OCI-M1 (cell line): ENCODE data around the gene CALY.
A peak's percentile ranks its signal among the peaks of the same experiment; 100 is the strongest.

Experiments used
- DNase-seq: peaks from one replicate; lab custom pipeline; 2025; lab: John Stamatoyannopoulos, UW

Gene CALY

DNA sequence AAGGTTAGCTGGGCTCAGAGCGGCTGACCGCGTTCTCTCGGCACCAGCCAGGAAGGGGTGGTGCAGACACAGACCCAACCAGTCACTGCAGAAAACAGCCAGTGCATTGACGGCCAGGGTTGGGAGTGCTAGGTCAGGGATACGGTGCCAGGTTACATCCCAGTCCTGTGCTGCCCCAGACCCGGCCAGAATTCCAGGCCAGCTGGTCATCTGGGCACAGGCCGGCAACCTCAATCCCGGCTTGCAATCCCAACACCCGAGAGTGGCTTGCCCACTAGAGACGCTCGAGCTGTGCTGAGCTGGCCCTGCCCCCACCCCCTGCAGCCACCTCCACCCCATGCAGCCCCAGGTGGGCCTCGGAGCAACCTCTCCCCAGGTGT lies 14.2 kb upstream of the CALY start:
- no peak for DNase-seq

DNA sequence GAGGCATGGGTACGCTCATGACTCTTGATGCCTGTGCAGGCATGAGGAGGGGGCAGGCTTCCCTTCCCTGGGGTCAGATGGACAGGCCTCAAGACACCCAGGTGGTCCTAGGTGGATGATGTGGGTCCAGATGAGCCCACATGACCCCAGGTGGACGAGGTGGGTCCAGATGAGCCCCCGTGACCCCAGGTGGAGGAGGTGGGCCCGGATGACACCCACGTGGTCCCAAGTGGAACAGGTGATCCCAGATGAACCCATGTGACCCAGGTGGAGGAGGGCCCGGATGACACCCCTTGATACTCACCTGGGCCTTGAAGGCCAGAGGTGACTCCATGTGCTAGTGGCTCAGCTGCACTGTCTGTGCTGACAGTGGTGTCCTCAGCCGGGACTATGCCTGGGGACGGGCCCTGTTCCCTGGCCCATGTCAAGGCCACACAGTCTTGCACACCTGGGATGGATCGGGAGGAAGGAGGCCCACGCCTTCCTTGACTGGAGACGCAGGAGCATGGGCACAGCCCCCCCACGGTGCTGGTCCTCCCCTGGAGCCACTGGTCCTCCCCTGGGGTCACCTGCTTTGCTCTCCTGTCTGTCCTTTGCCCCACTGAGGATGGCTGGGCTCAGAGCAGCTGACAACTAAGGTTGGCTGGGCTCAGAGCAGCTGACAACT lies 13.7 kb upstream of the CALY start:
- DNase-seq: no peak

DNA sequence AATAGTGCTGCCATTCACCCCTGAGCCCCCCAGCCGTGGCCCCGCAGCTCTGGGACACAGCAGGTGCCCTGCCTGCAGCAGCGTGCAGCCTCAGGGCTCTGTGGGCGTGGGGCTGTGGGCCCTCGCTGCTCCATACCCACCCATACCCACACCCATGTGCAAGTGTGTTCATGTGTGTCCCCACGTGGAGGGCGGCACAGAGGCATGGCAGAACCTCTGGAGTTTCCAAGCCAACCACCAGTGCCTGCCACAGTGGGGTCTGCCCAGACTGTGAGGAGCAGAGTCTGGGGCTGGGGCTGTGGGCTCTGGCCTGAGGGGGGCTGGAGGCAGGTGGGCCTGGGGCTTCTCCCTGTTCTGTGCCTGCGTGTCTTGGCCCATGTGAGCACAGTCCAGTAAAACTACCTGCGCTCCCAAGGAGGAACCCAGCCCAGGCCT lies 12.9 kb upstream of the CALY start:
- no peak for DNase-seq

DNA sequence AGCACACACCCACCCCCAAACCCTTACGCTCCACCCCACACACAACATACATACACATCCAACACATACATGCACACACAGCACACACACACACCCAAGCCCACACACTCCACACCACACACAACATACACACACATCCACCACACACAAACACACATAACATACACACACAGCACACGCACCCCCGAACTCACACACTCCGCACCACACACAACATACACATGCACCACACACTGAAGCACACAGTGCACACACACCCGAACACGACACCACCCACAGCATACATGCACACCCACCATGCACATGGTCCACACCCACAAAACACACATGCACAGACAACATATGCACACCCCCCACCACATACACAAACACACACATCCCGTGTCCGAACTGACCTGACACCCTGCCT lies 12.5 kb upstream of the CALY start:
- no peak for DNase-seq

DNA sequence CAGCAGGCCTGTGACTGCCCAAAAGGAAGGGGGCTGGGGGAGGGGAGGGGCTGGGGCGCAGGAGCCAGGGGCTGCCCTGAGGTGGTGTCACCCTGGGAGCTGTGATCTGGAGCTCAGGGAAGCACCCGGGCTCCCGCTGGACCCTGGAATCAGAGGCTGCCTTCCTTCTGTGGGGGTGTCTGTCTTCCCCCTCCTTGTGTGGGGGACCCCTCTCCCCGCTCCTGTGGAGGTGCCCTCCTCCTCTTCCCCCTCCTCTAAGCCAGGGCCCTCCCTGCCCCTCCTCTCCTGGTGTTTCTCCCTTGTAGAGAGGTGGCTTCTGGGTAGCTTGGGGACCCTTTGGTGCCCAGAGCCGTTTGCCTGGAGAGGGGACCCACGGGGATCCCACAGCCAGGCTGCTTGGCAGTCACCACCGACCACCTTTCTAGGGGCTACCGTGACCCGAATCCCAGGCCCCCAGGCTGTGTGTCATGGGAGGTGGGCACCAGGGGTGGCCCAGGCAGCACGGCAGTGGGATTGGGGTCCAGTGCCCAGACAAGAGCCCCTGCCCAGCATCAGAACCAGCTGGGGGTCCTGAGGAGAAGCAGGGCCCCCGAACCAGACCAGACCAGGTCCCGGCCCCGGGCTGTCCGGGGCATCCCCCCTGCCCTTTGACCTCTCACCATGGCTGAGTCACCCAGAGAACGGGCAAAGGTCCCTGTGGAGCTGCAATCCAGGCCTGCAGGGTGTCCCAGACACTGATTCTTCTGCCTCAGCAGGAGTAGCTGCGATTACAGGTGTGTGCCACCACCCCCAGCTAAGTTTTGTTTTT lies 11.2 kb upstream of the CALY start:
- DNase-seq: no peak

DNA sequence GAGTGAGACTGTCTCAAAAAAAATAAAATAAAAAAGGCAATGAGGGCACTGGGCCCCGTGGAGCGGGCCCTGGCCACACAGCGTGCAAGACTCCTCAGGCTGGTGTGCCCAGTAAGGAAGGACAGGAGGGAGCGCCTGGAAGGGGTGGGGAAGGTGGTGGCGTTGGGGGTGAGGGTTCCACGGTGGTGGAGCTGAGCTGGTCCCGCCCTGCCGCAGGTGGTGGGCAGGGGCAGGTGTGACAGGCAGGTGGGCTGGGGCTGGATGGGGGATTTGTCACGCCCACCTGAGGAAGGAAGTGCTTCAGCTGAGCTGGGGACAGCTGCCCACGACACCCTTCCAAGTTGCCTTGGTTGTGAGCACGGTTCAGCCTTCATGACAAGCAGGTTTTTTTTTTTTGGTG lies 9.7 kb upstream of the CALY start:
- DNase-seq: no peak

DNA sequence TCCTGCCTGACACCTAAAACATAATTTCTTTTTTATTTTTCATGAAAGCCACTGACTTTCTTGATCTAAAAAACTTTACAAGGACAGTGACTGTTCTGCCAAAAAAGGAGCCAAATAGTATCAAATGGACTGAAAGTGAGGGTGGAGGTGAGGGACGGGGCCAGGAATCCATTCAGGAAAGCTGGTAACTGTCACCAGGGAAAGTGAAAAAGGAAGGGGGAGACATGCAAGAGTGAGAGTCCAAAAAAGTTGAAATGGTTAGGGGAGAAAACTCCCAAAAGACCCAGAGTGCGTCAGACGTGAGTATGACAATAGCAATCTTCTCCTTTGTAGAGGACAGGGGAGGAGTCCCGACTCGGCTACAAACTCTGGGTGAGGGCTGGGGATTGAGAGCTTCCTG lies 7.5 kb upstream of the CALY start:
- DNase-seq: no peak

DNA sequence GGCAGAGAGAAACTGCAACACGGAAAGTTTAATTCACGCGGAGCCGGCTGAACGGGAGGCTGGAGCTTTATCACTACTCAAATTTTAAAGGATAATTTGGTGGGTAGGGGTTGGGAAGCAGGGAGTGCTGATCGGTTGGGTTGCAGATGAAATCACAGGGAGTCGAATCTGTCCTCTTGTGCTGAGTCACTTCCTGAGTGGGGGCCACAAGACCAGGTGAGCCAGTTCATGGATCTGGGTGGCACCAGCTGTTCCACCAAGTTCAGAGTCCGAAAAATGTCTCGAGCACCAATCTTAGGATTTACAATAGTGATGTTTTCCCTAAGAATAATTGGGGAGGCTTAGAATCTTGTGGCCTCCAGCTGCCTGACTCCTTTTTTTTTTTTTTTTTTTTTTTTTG lies 6.9 kb upstream of the CALY start:
- no peak for DNase-seq

DNA sequence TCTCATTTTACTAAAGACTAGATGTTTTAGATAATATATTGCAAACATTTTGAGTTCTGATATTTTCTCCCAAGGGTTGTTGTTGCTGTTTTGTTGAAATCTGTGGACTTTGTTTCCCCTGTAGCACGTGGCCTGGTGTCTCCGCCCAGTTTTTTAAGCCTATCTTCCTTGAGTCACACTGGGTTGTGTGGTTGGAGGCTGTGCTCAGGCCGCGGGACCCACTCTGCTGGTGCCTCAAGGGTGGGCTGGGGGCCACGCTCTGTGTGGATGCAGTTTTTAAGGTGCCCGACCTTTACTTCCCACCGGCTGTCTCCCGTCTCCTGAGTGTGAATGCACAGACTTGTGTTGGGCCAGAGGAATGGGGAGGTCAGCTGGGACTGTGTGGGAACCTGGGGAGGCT lies 6.2 kb upstream of the CALY start:
- no peak for DNase-seq

DNA sequence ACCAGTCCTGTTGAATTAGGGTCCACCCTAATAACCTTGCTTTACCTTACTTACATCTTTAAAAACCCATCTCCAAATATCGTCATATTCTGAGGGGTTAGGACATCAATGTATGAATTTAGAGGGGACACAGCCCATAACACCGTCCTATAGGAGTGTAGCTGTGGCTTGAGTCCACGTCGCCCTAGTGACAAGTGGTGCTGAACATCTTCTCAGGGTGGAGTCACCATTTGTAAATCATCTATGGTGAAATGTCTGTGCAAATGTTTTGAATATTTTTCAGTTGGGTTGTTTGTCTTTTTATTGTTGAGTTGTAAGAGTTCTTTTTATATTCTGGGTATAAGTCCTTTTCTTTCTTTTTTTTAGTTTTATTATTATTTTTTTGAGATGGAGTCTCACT lies 5.3 kb upstream of the CALY start:
- DNase-seq: no peak

DNA sequence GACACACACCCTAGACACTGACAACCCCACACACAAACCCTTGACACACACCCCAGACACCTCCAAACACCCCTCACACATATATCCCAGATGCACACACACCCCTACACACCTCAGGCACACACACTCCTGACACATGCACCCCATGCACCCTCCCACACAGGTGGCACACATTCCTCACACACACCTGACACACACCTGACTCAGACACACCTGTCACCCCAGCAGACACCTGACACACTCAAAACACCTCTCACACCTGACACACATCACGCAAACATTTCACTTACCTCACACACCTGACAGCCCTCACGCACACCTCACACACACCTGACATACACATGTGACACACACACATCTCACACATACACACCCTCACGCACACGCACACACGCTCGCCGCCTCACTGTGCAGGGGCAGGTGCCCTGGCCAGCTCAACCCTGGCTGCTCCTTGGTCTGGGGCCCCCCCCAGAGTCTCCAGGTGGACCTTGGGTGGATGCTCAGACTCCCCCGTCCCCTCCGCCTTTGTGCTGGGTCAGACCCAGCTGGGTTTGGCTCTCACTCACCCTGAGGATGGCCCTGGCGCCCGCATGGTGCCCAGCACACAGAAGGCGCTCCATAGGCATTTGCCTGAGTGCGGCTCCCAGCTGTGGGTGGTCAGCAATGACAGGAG lies 3.1 kb upstream of the CALY start:
- DNase-seq: no peak

DNA sequence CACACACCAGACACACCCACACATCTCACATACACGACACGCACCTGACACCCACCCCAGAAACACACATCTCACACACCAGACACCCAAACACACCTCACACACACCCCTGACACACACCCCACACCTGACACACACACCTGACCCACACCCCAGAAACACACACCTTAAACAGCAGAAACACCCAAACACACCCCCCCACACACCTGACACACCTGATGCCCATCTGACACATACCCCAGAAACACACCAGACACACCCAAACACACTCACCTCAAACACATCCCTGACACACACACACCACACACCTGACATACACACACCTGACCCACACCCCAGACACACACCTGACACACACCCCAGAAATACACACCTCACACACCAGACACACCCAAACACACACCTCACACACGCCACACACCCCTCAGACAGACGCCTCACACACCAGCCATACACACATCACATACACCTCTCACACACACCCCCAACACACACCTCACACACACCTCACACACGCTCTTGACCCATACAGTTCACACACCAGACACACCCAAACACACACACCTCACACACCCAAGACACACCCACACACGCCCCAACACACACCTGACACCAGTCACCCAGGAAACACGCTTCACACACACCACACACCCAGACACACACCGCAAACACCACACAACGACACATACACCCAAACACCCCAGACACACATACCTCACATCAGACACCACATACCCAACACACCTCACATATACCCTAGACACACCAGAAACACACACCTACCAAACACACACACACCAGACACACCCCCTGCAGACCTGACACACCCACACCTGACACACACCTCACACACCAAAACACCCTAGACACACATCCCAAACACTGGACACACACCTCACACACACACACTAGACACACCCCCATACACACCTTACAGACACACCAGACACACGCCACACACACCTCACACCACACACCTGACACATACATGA lies 1.7 kb upstream of the CALY start:
- DNase-seq: no peak

DNA sequence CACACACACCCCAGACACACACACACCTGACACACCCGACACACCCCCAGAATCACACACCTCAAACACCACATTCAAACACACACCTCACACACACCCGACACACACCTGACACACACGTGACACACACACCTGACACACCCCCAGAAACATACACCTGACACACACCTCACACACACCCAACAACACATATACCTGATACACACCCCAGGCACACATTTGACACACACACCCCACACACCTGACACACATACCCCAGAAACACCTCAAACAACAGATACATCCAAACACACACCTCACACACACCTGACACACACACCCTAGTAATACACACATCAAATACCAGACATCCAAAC lies 652 bp upstream of the CALY start:
- DNase-seq: no peak

DNA sequence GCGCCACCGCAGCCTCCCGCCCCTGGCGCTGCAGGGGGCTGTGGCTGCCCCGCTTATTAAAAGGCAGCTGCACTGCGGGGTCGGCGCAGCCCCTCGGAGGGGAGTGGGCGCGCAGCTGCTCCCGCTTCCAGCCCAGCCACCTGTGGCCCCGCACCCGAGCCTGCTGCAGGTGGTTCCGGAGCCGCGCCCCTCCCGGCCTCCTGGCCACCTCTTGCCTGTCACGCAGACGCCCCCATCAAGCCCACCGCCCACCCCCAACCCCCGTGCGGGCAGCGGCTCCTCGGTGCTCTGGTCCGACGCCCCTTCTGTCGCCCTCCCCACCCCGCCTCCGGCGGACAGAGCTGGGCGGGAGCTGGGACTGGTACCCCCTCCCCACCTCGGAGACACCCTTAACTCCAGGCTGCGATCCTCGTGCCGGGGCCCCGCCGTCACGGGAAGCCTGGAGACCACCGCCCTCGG lies 549 bp downstream of the CALY start:
- DNase-seq: no peak

DNA sequence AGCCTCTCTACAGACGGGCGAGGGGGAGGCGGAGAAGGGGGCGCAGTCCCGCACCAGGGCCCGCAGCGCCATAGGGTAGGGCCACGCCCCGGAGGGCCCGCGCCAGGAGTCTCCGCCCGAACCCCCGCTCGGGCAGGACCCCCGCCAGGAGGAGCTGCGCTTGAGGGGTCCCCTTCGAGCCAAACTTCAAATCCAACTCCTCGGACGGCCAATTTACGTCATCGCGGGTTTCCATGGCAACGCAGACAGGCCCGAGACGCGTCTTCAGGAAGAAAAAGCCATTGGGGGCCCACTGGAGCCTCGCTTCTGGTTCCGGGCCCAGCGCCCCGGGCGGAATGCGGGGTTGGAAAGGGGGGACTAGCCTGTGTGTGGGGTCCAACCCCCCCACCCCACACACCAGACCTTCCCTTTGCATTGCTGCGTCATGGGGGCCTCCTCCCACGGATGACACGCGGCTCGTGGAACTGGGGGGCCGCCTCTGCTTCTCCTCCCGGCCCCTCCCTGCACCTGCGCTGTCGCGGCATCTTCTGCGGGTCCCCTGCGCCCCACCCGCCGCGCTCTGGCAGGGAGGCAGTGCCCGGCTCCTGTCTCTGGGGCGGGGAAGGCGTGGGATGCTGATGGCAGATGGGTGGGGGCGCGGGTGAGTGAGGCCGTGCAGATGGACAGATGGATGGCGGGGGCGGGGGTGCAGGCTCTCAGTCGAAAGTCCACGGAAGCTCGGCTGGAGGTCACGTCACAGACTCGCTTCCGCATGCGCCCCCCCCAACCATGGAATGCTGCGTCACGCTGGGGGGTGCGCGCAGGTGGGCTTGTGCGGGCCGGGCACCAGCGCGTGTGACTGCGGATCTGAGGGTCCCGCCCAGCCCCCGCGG lies 1.2 kb downstream of the CALY start:
- DNase-seq: no peak

DNA sequence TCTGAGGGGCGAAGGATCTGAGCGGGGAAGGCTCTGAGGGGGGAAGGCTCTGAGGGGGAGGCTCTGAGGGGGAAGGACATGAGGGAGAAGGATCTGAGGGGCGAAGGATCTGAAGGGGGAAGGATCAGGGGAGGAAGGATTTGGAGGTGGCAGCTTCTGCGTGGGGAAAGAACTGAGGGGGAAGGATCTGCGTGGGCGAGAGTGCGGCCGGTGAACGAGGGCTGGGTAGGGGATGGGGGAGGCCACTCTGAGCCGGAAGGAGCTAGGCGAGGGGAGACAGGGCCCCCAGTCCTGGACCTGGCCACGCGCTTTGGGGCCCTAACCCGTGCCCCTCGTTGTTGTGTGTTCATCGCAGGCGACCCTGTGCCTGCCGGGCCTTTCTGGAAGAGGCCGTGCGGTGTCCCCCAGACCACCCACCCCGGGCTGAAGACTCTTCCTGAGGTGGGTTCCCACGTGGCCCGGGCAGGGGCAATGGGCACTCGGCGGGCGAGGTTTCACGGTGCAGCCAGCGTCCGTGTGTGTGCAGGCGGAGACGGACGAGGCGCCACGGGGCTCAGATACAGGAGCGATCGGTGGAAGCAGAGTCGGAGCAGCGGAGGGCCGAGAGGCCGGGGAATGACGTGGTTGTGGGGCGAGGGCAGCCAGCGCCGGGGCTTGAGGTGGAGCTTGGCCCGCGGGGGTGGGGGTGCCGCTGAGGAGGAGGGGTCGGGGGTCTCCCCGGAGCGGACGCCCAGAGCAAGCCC lies 2.0 kb downstream of the CALY start:
- DNase-seq: no peak

DNA sequence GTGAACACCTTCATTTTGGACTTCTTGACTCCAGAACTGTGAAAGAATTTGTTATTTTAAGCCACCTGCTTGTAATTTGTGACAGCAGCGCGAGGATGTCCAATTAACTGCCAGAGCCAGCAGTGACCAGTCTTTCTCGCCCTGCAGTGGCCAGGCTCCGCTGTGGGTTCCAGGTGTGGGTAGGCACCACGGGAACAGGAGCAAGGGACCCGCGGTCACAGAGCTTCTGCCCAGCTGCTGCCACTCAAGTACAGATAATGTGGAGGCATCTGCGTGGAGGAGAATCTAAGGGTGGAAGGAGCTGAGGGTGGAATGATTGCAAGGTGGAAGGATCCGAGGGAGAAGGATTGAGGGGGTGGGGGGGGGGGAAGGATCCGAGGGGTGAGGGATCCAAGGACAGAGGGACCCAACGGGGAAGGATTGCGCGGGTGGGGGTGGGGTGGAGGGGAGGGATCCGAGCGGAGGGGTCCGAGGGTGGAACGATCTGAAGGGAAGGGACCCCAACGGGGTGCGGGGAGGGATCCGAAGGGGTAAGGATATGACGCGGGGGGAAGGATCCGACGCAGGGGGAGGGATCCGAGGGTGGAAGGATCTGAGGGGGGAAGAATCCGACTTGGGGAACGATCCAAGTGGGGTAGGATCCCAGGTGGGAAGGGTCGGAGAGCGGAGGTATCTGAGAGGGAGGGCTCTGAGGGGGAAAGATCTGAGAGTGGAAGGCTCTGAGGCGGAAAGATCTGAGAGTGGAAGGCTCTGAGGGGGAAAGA lies 3.6 kb downstream of the CALY start:
- DNase-seq: no peak

DNA sequence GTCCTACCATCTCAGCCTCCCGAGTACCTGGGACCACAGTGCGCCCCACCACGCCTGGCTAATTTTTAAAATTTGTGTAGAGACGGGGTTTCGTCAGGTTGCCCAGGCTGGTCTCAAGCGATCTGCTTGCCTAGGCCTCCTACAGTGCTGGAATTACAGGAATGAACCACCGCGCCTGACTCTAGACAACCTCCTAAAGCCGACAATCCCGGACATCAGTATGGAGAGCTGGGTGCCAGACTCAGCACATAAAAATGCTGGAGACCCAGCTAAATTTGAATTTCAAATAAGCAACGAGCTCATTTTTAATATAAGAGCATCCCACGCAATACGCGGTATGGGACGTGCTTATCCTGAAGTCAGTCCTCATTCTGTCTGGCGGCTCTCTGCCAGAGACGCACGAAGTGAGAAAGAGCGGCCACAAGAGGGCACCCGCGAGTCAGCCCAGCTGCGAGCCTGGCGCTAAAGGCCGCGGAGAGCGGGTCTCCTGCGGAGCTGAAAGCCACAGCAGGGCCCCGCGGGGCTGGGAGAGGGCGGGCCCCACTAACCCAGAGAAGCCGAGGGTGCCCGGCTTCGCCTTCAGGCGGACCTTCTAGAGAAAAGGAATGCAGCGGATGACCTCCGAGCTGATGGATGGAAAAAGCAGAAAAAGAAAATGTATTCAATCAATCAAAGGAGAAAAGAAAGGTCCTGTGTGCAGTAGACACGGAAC lies 7.0 kb downstream of the CALY start:
- DNase-seq: peak; percentile 95
